Mucosa of descending colon (tissue), 3 donors: ENCODE data around the gene NANOS2. TPM values are rescaled to one million over a fixed set of nuclear protein-coding genes. Genes with fewer than 3 reads are reported as not detected.

Experiments
- ATAC-seq: fragments of 200-7000 bp; cut with Tn5 transposase; one replicate; pipeline ENCODE4 v1.9.1; 2020; ENCODE audit warnings: mild to moderate bottlenecking, moderate library complexity
- DNase-seq, 3 donors: peaks; one replicate each; pipeline ENCODE4 v3.0.0-alpha.2; 2020
- H3K36me3 ChIP-seq: fragments of 200-600 bp; one replicate; pipeline ENCODE4 v1.8.0; 2021; ENCODE audit warnings: low read depth, mild to moderate bottlenecking
- H3K4me1 ChIP-seq: fragments of 200-600 bp; one replicate; pipeline ENCODE4 v1.8.0; 2021; ENCODE audit warnings: low read depth, mild to moderate bottlenecking
- H3K4me3 ChIP-seq: fragments of 200-600 bp; one replicate; pipeline ENCODE4 v1.8.0; 2021; ENCODE audit warnings: mild to moderate bottlenecking
- H3K9me3 ChIP-seq: fragments of 200-600 bp; one replicate; pipeline ENCODE4 v1.8.0; 2021; ENCODE audit warnings: mild to moderate bottlenecking
- CTCF ChIP-seq: fragments of 200-600 bp; IDR thresholded peaks from one replicate; pipeline ENCODE4 v1.8.0; 2022; ENCODE audit warnings: antibody characterized with exemption, mild to moderate bottlenecking
- intact Hi-C, 2 donors: fragments of 100-400 bp; cut with DNase I in 1 of 2; cut with micrococcal nuclease in 1 of 2; formaldehyde crosslinking; loops; one replicate each; pipeline versions ENCODE4 v1.11.0 to v1.11.1; 2022; cut with DNase I, micrococcal nuclease
- total RNA-seq, 3 donors: library from RNA; stranded (reverse); fragmentation: NEBNext Ultra II Directional in 2 of 3; extraction: Animal tissue kit (Norgen Biotek cat#: 25700) in 2 of 3; gene quantifications; one replicate each; pipeline versions ENCODE4 v1.2.1 to v1.2.4, GENCODE V29; 2021 to 2023
- donor health status: DM: no; HTN: no; CAD: no; lungs with moderate emphysema.
- donor health status: DM: no; HTN: no; CAD: no.
- donor health status: DM: no; HTN: yes; CAD: no.

Gene NANOS2
- total RNA-seq, 3 donors from 2014 or later, result not detected

GRCh38 chr19:45879971-45880370 lies 34.6 kb downstream of the NANOS2 start:
- no peak for TF ChIP-seq CTCF
- intact Hi-C loops, result no loop called here
- Histone ChIP-seq H3K4me1 (peaks cover 73% of the 10 kb centered on the region), H3K9me3 (no peaks in the 10 kb centered on the region), H3K4me3 (no peak overlapping the region), H3K36me3 (no peaks in the 10 kb centered on the region)
- ATAC-seq (no peak), DNase-seq (no peak)

- DNase-seq (no peak), ATAC-seq (no peak)
- Histone ChIP-seq H3K4me1 (peaks cover 64% of the 10 kb centered on the region), H3K4me3 (no peak overlapping the region), H3K36me3 (no peaks in the 10 kb centered on the region), H3K9me3 (no peaks in the 10 kb centered on the region)
- TF ChIP-seq CTCF, result no peak
- intact Hi-C loops, result no loop called here
Observed at GRCh38 chr19:45879055-45879454, 35.5 kb downstream of the NANOS2 start.

GRCh38 chr19:45878043-45878794 lies 36.4 kb downstream of the NANOS2 start:
- Histone ChIP-seq H3K9me3 (no peaks in the 10 kb centered on the region), H3K36me3 (no peaks in the 10 kb centered on the region), H3K4me3 (no peak overlapping the region), H3K4me1 (peaks cover 61% of the 10 kb centered on the region)
- intact Hi-C loops, result no loop called here
- ATAC-seq (peak; percentile 71), DNase-seq (peak; percentile 76 to 84 (median 83))
- TF ChIP-seq CTCF, result no peak

GRCh38 chr19:45876411-45877197 lies 38.0 kb downstream of the NANOS2 start:
- DNase-seq, result peak in 2 of 3 donors; percentile 58 to 74

GRCh38 chr19:45876161-45876410 lies 38.5 kb downstream of the NANOS2 start:
- Histone ChIP-seq H3K4me3 (no peak overlapping the region), H3K9me3 (no peaks in the 10 kb centered on the region), H3K36me3 (no peaks in the 10 kb centered on the region), H3K4me1 (peaks cover 41% of the 10 kb centered on the region)
- no peak for TF ChIP-seq CTCF
- no peak for DNase-seq
- no peak for ATAC-seq
- intact Hi-C loops, result no loop called here

More at GRCh38 chr19:45876411-45877197, 38.0 kb downstream of the NANOS2 start:
- TF ChIP-seq CTCF, result no peak
- intact Hi-C loops, result no loop called here
- peaks cover 46% of the 10 kb centered on the region for H3K4me1 ChIP-seq
- no peaks in the 10 kb centered on the region for H3K36me3 ChIP-seq
- no peaks in the 10 kb centered on the region for H3K9me3 ChIP-seq
- H3K4me3 ChIP-seq, result no peak overlapping the region
- ATAC-seq, result peak; percentile 43
